ENCODE results near the gene ITGB6. TPM values are rescaled to one million over a fixed set of nuclear protein-coding genes. Genes with fewer than 3 reads are reported as not detected.
"Not testable (repeated sequence)": the region's sequence is repeated elsewhere in the genome, so short reads cannot be mapped to it uniquely, and the experiment has no call there.

Gene ITGB6
- total RNA-seq, 2 experiments from 2014 or later: not detected

GRCh38 chr2:160169988-160170387 is 30.1 kb downstream of the ITGB6 start:
- ChIA-PET POLR2A (no interaction called here), CTCF (no interaction called here)
- no peak for DNase-seq
- Mint-ChIP-seq H3K36me3 (no peaks in the 10 kb centered on the region), H3K9me3 (no peaks in the 10 kb centered on the region), H3K27ac (no peak overlapping the region), H3K4me1 (ENCODE audit: low read depth) (no peaks in the 10 kb centered on the region), H3K4me3 (no peak overlapping the region), H3K27me3 (no peaks in the 10 kb centered on the region)
- intact Hi-C loops (cut with micrococcal nuclease): no loop called here

GRCh38 chr2:160169471-160169870 is 30.6 kb downstream of the ITGB6 start:
- Mint-ChIP-seq H3K36me3 (no peaks in the 10 kb centered on the region), H3K4me3 (no peak overlapping the region), H3K9me3 (no peaks in the 10 kb centered on the region), H3K4me1 (ENCODE audit: low read depth) (no peaks in the 10 kb centered on the region), H3K27ac (no peak overlapping the region), H3K27me3 (no peaks in the 10 kb centered on the region)
- intact Hi-C loops (cut with micrococcal nuclease): no loop called here
- no peak for DNase-seq
- POLR2A ChIA-PET: no interaction called here
- CTCF ChIA-PET: no interaction called here

- Mint-ChIP-seq H3K4me1 (ENCODE audit: low read depth) (no peaks in the 10 kb centered on the region), H3K4me3 (no peak overlapping the region), H3K27me3 (no peaks in the 10 kb centered on the region), H3K9me3 (no peaks in the 10 kb centered on the region), H3K36me3 (no peaks in the 10 kb centered on the region), H3K27ac (no peak overlapping the region)
- intact Hi-C loops (cut with micrococcal nuclease): no loop called here
- CTCF ChIA-PET: no interaction called here
- POLR2A ChIA-PET: no interaction called here
- no peak for DNase-seq
Observed at GRCh38 chr2:160168878-160169277, 31.2 kb downstream of the ITGB6 start.

- no peak for DNase-seq
- H3K4me3 Mint-ChIP-seq: no peak overlapping the region
- H3K27ac Mint-ChIP-seq: no peak overlapping the region
- H3K9me3 Mint-ChIP-seq: no peaks in the 10 kb centered on the region
- CTCF ChIA-PET: no interaction called here
- intact Hi-C loops (cut with micrococcal nuclease): no loop called here
- peaks cover 2% of the 10 kb centered on the region for H3K27me3 Mint-ChIP-seq
- POLR2A ChIA-PET: no interaction called here
- no peaks in the 10 kb centered on the region for H3K4me1 Mint-ChIP-seq (ENCODE audit: low read depth)
- H3K36me3 Mint-ChIP-seq: no peaks in the 10 kb centered on the region
Observed at GRCh38 chr2:160167089-160167740, 32.9 kb downstream of the ITGB6 start.

- Mint-ChIP-seq H3K4me1 (ENCODE audit: low read depth) (no peaks in the 10 kb centered on the region), H3K4me3 (no peak overlapping the region), H3K27ac (no peak overlapping the region), H3K9me3 (no peaks in the 10 kb centered on the region), H3K36me3 (no peaks in the 10 kb centered on the region), H3K27me3 (peaks cover 2% of the 10 kb centered on the region)
- intact Hi-C loops (cut with micrococcal nuclease): no loop called here
- ChIA-PET POLR2A (no interaction called here), CTCF (no interaction called here)
- DNase-seq: no peak
Observed at GRCh38 chr2:160165996-160166395, 34.1 kb downstream of the ITGB6 start.

- DNase-seq: no peak
- POLR2A ChIA-PET: no interaction called here
- CTCF ChIA-PET: no interaction called here
- Mint-ChIP-seq H3K4me1 (ENCODE audit: low read depth) (no peaks in the 10 kb centered on the region), H3K27ac (no peak overlapping the region), H3K4me3 (no peak overlapping the region), H3K27me3 (peaks cover 2% of the 10 kb centered on the region), H3K36me3 (no peaks in the 10 kb centered on the region), H3K9me3 (no peaks in the 10 kb centered on the region)
- intact Hi-C loops (cut with micrococcal nuclease): no loop called here
Observed at GRCh38 chr2:160165081-160165480, 35.0 kb downstream of the ITGB6 start.

- no peaks in the 10 kb centered on the region for H3K4me1 Mint-ChIP-seq (ENCODE audit: low read depth)
- CTCF ChIA-PET: no interaction called here
- H3K27me3 Mint-ChIP-seq: peaks cover 4% of the 10 kb centered on the region
- no peaks in the 10 kb centered on the region for H3K9me3 Mint-ChIP-seq
- H3K36me3 Mint-ChIP-seq: no peaks in the 10 kb centered on the region
- H3K27ac Mint-ChIP-seq: no peak overlapping the region
- DNase-seq: no peak
- POLR2A ChIA-PET: no interaction called here
- intact Hi-C loops (cut with micrococcal nuclease): no loop called here
- H3K4me3 Mint-ChIP-seq: no peak overlapping the region
Observed at GRCh38 chr2:160157861-160158829, 41.9 kb downstream of the ITGB6 start.

- intact Hi-C loops (cut with micrococcal nuclease): no loop called here
- Mint-ChIP-seq H3K27me3 (peaks cover 2% of the 10 kb centered on the region), H3K36me3 (no peaks in the 10 kb centered on the region), H3K9me3 (no peaks in the 10 kb centered on the region), H3K4me1 (ENCODE audit: low read depth) (no peaks in the 10 kb centered on the region), H3K4me3 (no peak overlapping the region), H3K27ac (no peak overlapping the region)
- no peak for DNase-seq
- ChIA-PET POLR2A (no interaction called here), CTCF (no interaction called here)
Observed at GRCh38 chr2:160156665-160157064, 43.4 kb downstream of the ITGB6 start.

- Mint-ChIP-seq H3K36me3 (no peaks in the 10 kb centered on the region), H3K9me3 (no peaks in the 10 kb centered on the region)
- intact Hi-C loops (cut with micrococcal nuclease): no loop called here
Observed at GRCh38 chr2:160156100-160156499, 44.0 kb downstream of the ITGB6 start.

GRCh38 chr2:160148419-160148818 is 51.7 kb downstream of the ITGB6 start:
- H3K9me3 Mint-ChIP-seq; POLR2A ChIA-PET; H3K27ac Mint-ChIP-seq; DNase-seq; intact Hi-C loops (cut with micrococcal nuclease); H3K27me3 Mint-ChIP-seq; H3K36me3 Mint-ChIP-seq; H3K4me1 Mint-ChIP-seq (ENCODE audit: low read depth); H3K4me3 Mint-ChIP-seq: not testable (repeated sequence)
- CTCF ChIA-PET: interaction anchor here (0.6 to 1.6 kb wide), 2 partner anchors 651 to 846 kb away, joined by 3 to 4 read pairs; no protein-coding TSS in a partner anchor

More at GRCh38 chr2:160156100-160156499, 44.0 kb downstream of the ITGB6 start:
- Mint-ChIP-seq H3K4me1 (ENCODE audit: low read depth) (no peaks in the 10 kb centered on the region), H3K27me3 (peaks cover 2% of the 10 kb centered on the region), H3K27ac (no peak overlapping the region), H3K4me3 (no peak overlapping the region)
- no peak for DNase-seq
- POLR2A ChIA-PET: no interaction called here
- CTCF ChIA-PET: no interaction called here

GRCh38 chr2:160145471-160145870 is 54.6 kb downstream of the ITGB6 start:
- H3K36me3 Mint-ChIP-seq: no peaks in the 10 kb centered on the region
- DNase-seq: no peak
- no peaks in the 10 kb centered on the region for H3K9me3 Mint-ChIP-seq
- POLR2A ChIA-PET: no interaction called here
- no peak overlapping the region for H3K27ac Mint-ChIP-seq
- intact Hi-C loops (cut with micrococcal nuclease): no loop called here
- no peak overlapping the region for H3K4me3 Mint-ChIP-seq
- no peaks in the 10 kb centered on the region for H3K4me1 Mint-ChIP-seq (ENCODE audit: low read depth)
- peaks cover 12% of the 10 kb centered on the region for H3K27me3 Mint-ChIP-seq
- CTCF ChIA-PET: interaction anchor here (0.5 kb wide), 1 partner anchor 370 kb away, joined by 3 read pairs; no protein-coding TSS in a partner anchor

- DNase-seq: no peak
- no peak overlapping the region for H3K27ac Mint-ChIP-seq
- no peak overlapping the region for H3K4me3 Mint-ChIP-seq
- POLR2A ChIA-PET: no interaction called here
- no peaks in the 10 kb centered on the region for H3K9me3 Mint-ChIP-seq
- H3K27me3 Mint-ChIP-seq: peaks cover 13% of the 10 kb centered on the region
- CTCF ChIA-PET: no interaction called here
- no peaks in the 10 kb centered on the region for H3K36me3 Mint-ChIP-seq
- intact Hi-C loops (cut with micrococcal nuclease): no loop called here
- H3K4me1 Mint-ChIP-seq (ENCODE audit: low read depth): no peaks in the 10 kb centered on the region
Observed at GRCh38 chr2:160144280-160144990, 55.6 kb downstream of the ITGB6 start.

All from activated CD4-positive, alpha-beta memory T cell treated with anti-CD3 and anti-CD28 coated beads for 36 hours (primary cell).